GM19324 (cell line): ENCODE measurements around the gene PGA5.

Experiments
- ATAC-seq: cut with Tn5 transposase; IDR thresholded peaks from one replicate; pipeline ENCODE4 v1.9.1; 2021; ENCODE audit warnings: mild to moderate bottlenecking, moderate library complexity; ENCODE audit not compliant: unreplicated experiment, low FRiP score

The PGA5 gene

DNA sequence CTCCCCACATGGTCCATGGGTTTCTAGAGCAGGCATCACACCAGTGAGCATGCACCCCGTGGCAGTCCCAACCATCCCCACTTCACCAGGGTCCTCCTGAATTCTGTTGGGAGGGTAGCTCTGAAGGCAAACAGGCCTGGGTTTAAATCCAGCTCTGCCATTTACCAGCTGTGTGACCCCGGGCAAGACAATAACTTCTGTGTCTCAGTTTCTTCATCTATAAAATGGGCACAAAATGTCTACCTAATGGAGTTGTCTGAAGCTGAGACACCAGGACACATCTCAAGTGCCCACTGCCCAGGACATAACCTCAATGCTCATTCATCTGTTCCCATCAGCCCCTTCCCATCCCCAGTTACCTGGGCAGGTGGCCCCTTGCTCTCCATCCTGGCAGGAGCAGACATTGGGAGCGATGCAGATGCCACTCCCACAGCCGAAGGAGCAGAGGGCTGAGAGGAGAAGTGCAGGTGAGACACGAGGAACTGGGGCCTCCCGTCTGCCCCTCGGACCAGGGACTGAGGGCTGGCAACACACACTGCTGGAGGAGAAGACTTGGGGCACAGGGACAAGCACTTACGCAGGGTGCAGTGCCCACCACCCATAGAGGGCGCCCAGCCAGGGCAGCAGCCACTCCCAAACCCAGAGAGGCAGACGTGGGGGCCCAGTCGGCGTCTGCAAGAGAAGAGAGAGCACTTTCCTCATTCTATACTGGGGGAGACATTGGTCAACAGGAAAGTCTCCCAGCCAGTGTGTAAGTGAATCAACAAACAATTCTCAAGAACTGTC, 50.1 kb downstream of the PGA5 start:
- no peak for ATAC-seq

DNA sequence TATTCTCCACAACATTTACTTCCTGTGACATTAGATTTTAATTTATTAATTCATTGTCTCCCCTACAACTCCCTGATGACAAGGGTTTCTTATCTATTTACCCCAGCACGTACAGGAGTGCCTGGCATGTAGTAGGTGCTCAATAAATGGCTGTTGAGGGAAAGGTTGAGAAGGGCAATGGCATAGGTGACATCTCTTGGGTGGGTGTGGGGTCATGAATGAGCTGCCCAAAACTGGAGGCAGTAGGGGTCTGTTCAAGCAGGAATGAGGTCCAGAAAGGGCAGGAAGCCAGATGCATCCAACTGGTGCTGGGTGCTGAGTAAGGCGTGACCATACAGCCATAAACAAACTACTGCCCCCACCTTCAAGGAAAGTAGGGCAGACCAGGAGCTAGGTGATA, 51.4 kb downstream of the PGA5 start:
- ATAC-seq = no peak

DNA sequence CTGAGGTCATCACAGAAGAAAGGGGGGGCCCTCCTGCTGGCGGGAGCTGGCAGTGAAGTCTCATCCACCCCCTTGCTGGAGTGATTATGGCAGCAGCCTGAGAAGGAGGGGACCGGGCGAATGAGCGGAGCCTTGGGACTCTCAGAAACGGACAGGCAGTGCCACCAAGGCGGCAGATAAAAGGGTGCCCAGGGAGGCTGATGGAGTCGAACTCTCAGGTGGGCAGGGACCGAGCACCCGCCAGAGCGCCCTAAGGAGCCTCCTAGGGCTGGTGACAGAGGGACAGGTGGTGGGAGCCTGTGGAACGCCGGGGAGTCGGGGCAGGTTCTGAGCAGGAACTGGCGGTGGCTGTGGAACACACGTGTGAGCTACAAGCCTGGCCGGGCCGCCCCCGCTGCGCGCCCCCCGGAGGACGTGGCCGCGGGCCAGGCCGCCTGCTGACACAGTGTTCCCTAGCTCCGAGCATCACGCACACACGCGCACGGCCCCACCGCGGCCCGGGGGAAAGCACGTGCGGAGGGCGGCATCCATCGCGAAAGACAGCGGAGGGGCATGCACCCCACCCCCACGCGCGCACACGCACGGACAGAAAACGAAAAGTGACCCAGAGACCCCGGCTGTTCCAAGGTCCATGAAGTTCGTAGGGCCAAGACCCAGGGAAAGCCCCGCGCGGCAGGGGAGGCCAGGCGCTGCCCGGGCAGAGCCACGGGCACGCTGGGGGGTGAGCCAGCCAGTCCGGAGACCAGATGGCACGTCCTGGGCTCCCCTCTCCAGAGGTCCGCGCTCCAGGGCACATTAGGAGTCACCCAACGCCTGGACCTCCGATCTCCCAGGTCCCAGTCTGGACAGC, 53.1 kb downstream of the PGA5 start:
- peak; percentile 32 for ATAC-seq

DNA sequence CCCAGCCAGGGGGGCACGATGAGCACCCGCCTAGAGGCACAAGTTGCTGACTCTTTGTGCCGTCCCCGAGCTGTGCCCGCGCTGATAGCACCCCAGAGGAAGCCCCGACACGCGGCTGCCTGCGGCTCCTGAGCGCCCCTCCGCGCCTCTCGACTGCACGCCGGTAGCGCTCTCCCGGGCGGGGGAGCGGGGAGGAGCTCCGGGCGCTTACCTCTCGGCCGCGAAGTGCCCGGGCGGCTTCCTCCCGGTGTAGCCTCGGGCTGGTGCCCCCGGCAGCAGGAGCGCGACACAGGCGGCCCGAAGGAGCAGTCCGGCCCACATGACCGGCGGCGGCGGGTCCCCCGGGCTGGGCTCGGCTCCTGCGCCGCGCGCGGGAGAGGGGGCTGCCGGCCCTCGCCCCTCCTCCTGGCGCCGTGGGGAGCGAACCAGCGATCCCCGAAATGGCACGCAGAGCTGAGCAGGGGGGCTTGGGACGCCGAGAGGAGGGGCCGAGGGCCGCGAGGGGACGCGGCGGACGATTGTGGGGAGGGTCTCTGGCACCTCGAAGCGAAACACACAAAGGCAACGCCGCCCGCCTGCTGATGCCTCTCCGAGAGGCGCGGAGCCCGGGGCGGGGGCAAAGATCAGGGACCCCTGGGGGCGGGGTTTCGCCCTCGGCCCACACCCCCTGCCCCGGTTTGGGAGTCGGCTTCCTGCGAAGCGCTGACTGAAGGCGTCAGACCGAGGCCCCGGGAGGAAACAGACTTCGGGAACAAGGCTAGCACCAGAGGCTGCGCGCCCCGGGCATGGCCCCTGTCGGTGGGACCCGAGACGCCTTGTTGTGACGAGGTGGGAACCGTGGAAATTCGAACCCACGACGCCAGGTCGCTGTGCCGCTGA, 54.0 kb downstream of the PGA5 start, which contains the start of gene VWCE:
Gene VWCE (minus strand): TSS at position 600 of the 879 bp plus-strand sequence. CDS start 279 bp downstream, at position 321.
- peak; percentile 60 for ATAC-seq

- no peak for ATAC-seq
Measured at GRCh38 chr11:61295596-61295926, 54.6 kb downstream of the PGA5 start.

GRCh38 chr11:61297341-61297740, 56.4 kb downstream of the PGA5 start:
- no peak for ATAC-seq

DNA sequence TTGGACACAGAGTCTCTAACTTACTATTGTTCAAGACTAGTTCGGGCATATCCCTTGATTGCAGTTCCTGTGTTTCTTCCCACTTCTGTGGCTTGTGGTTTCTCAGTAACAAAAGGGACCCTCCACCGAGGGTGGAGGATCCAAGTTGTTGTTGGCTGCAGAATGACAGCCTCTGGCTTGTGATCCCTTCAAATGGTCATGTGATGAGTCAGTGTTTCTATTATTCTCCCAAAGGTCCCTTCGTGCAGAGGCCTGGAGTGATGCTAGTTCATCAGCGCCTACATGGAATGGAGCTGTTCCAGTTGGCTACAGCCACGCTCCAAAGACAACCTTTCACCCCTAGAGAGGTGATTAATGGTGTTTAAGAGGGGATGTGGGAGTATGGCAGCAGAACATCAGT, 56.8 kb downstream of the PGA5 start:
- no peak for ATAC-seq

DNA sequence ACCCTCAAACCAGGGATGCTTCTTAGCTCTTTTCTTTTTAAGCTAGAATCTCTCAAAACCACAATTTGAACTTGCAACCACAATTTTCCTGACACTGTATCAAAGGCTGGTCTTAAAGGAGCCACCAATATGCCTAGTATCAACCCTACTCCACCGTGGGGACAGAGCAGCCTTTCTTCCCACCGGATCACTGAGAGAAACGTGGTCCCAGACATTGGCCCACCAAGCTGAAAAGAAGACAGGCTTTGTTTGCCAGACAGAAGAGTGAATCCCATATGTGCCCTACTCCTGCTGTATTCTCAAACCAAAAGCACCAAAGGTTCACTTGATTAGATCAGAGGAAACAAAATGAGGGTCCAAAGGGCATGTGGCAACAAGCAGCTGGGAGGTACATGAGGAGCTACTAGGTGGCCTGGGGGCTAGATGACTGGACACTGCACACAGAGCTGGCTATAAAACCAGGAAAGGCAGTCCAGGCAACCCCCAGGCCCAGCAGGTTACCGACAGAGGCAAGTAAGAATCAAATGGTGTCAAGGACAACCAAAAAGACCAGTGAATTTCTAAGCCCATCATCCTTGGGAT, 57.8 kb downstream of the PGA5 start:
- no peak for ATAC-seq
